IMR-90 (cell line): ENCODE data around the gene PZP.

Experiments used
- BHLHE40 ChIP-seq: fragments of 150-350 bp; IDR thresholded peaks from 2 replicates; pipeline ENCODE4 v1.6.1; 2016; ENCODE audit warnings: mild to moderate bottlenecking, low read depth, low read length
- CEBPB ChIP-seq: IDR thresholded peaks from 2 replicates; pipeline ENCODE4 v1.6.1; 2012; ENCODE audit warnings: low read depth, low read length, improper control_type of control experiment
- CHD1 ChIP-seq: IDR thresholded peaks from 2 replicates; pipeline ENCODE4 v1.6.1; 2012; ENCODE audit warnings: low read depth, low read length, improper control_type of control experiment
- ELK1 ChIP-seq: fragments of 150-350 bp; IDR thresholded peaks from 2 replicates; pipeline ENCODE4 v1.6.1; 2016; ENCODE audit warnings: low read depth, mild to moderate bottlenecking, low read length, moderate library complexity, borderline replicate concordance
- FOS ChIP-seq: fragments of 150-350 bp; IDR thresholded peaks from 2 replicates; pipeline ENCODE4 v1.6.1; 2016; ENCODE audit warnings: low read depth, low read length
- MXI1 ChIP-seq: IDR thresholded peaks from 2 replicates; pipeline ENCODE4 v1.6.1; 2012; ENCODE audit warnings: low read depth, mild to moderate bottlenecking, low read length, moderate library complexity, borderline replicate concordance
- POLR2A ChIP-seq: IDR thresholded peaks from 2 replicates; pipeline ENCODE4 v1.6.1; 2012; ENCODE audit warnings: mild to moderate bottlenecking, low read depth, low read length
- RAD21 ChIP-seq: IDR thresholded peaks from 2 replicates; pipeline ENCODE4 v1.6.1; 2012; ENCODE audit warnings: low read length, improper control_type of control experiment
- RFX5 ChIP-seq: IDR thresholded peaks from 2 replicates; pipeline ENCODE4 v1.8.0; 2012; ENCODE audit warnings: low read depth, mild to moderate bottlenecking, low read length, moderate library complexity
- SMC3 ChIP-seq: fragments of 150-350 bp; IDR thresholded peaks from 2 replicates; pipeline ENCODE4 v1.6.1; 2016; ENCODE audit warnings: low read depth, mild to moderate bottlenecking, antibody characterized with exemption, low read length, moderate library complexity
- TF ChIP-seq, protein P1 (sequence below): conservative IDR thresholded peaks from 2 replicates; pipeline ENCODE4 v1.5.1; 2012; ENCODE audit warnings: mild to moderate bottlenecking, low read depth, low read length, improper control_type of control experiment

- TF ChIP-seq, protein P1, sequence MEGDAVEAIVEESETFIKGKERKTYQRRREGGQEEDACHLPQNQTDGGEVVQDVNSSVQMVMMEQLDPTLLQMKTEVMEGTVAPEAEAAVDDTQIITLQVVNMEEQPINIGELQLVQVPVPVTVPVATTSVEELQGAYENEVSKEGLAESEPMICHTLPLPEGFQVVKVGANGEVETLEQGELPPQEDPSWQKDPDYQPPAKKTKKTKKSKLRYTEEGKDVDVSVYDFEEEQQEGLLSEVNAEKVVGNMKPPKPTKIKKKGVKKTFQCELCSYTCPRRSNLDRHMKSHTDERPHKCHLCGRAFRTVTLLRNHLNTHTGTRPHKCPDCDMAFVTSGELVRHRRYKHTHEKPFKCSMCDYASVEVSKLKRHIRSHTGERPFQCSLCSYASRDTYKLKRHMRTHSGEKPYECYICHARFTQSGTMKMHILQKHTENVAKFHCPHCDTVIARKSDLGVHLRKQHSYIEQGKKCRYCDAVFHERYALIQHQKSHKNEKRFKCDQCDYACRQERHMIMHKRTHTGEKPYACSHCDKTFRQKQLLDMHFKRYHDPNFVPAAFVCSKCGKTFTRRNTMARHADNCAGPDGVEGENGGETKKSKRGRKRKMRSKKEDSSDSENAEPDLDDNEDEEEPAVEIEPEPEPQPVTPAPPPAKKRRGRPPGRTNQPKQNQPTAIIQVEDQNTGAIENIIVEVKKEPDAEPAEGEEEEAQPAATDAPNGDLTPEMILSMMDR = no peak
- TF ChIP-seq RAD21 = no peak
- no peak for TF ChIP-seq POLR2A
- TF ChIP-seq FOS = no peak
- no peak for TF ChIP-seq CHD1
- no peak for TF ChIP-seq SMC3
- no peak for TF ChIP-seq BHLHE40
- no peak for TF ChIP-seq ELK1
- no peak for TF ChIP-seq CEBPB
- TF ChIP-seq RFX5 = no peak
- TF ChIP-seq MXI1 = no peak
Observed at GRCh38 chr12:9107542-9107873, 100.7 kb downstream of the PZP start.
